ENCODE data around the gene SLC25A33.

- TF ChIP-seq CTCF (IDR thresholded peaks at IDR 0.05 in 8 of 11, conservative IDR thresholded peaks at IDR 0.05 in 3 of 11): no peak
- no peak for TF ChIP-seq POLR2AphosphoS5 (IDR thresholded peaks at IDR 0.05)
These were observed 22.2 kb downstream of the SLC25A33 start for GRCh38 chr1:9561429-9561828.
